Measurements from ENCODE around the gene EMSY. TPM values are rescaled to one million over a fixed set of nuclear protein-coding genes. Genes with fewer than 3 reads are reported as not detected.

The EMSY gene
- total and polyA plus RNA-seq, 3 experiments from 2014 or later: 24.5 to 28.8 (median 28.2) TPM

DNA sequence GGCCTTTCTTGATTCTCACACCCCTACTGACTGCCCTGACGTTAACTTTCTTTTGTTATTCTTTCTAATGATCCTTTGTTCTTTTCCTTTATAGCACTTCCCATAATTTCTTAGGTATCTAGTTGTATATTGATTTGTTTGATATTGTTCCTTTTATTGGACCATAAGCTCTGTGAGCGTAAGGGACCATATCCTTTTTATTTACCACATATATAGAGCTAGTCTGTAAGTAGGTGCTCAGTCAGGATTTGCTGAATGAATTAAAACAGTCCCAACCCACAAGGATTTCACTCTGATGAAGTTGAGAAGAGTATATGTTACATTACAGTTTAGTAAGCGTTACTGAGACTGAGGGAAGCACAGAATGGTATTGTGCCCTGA lies 68.8 kb downstream of the EMSY start:
- Mint-ChIP-seq H3K27ac (peak overlapping the region in 1 of 8 donors; percentile 34), H3K4me1 (peaks cover 0 to 3% (median 0%) of the 10 kb centered on the region in 3 donors), H3K9me3 (no peaks in the 10 kb centered on the region), H3K36me3 (peaks cover 0 to 37% (median 2%) of the 10 kb centered on the region in 3 donors), H3K4me3 (no peak overlapping the region), H3K27me3 (no peaks in the 10 kb centered on the region)
- no peaks in the 10 kb centered on the region for H3K36me3 ChIP-seq (ENCODE audit: insufficient read depth, low read length)
- no peaks in the 10 kb centered on the region for H3K4me1 ChIP-seq (ENCODE audit: insufficient read depth, low read length)
- H3K27me3 ChIP-seq (ENCODE audit: insufficient read depth, low read length, poor library complexity, severe bottlenecking): no peaks in the 10 kb centered on the region
- H3K9me3 ChIP-seq (ENCODE audit: low read length): no peaks in the 10 kb centered on the region
- no peak overlapping the region for H3K4me3 ChIP-seq (ENCODE audit: low read length)
- POLR2A ChIA-PET: no interaction called here
- H3K27ac ChIP-seq (ENCODE audit: low read depth, low read length): no peak overlapping the region
- CTCF ChIA-PET: no interaction called here
- no peak for DNase-seq

- no peaks in the 10 kb centered on the region for H3K36me3 ChIP-seq (ENCODE audit: insufficient read depth, low read length)
- ChIA-PET CTCF (no interaction called here), POLR2A (no interaction called here)
- no peaks in the 10 kb centered on the region for H3K9me3 ChIP-seq (ENCODE audit: low read length)
- H3K27me3 ChIP-seq (ENCODE audit: insufficient read depth, low read length, poor library complexity, severe bottlenecking): no peaks in the 10 kb centered on the region
- H3K4me1 ChIP-seq (ENCODE audit: insufficient read depth, low read length): no peaks in the 10 kb centered on the region
- Mint-ChIP-seq H3K36me3 (peaks cover 0 to 44% (median 4%) of the 10 kb centered on the region in 3 donors), H3K4me1 (peaks cover 0 to 2% (median 0%) of the 10 kb centered on the region in 3 donors), H3K27me3 (no peaks in the 10 kb centered on the region), H3K4me3 (no peak overlapping the region), H3K27ac (no peak overlapping the region), H3K9me3 (no peaks in the 10 kb centered on the region)
- H3K27ac ChIP-seq (ENCODE audit: low read depth, low read length): no peak overlapping the region
- no peak for DNase-seq
- H3K4me3 ChIP-seq (ENCODE audit: low read length): no peak overlapping the region
Observed at GRCh38 chr11:76515494-76515893, 70.7 kb downstream of the EMSY start.

- Mint-ChIP-seq H3K9me3 (no peaks in the 10 kb centered on the region), H3K27ac (no peak overlapping the region), H3K27me3 (no peaks in the 10 kb centered on the region), H3K36me3 (peaks cover 18 to 60% (median 18%) of the 10 kb centered on the region in 3 donors), H3K4me3 (no peak overlapping the region), H3K4me1 (no peaks in the 10 kb centered on the region)
- no peak for DNase-seq
- Histone ChIP-seq H3K4me3 (ENCODE audit: low read length) (no peak overlapping the region), H3K27ac (ENCODE audit: low read depth, low read length) (no peak overlapping the region), H3K9me3 (ENCODE audit: low read length) (no peaks in the 10 kb centered on the region), H3K4me1 (ENCODE audit: insufficient read depth, low read length) (no peaks in the 10 kb centered on the region), H3K36me3 (ENCODE audit: insufficient read depth, low read length) (peaks cover 20% of the 10 kb centered on the region), H3K27me3 (ENCODE audit: insufficient read depth, low read length, poor library complexity, severe bottlenecking) (no peaks in the 10 kb centered on the region)
- ChIA-PET POLR2A (interaction anchor here (0.5 kb wide), 1 partner anchor 34 kb away, joined by 4 read pairs; no protein-coding TSS in a partner anchor), CTCF (no interaction called here)
Observed at GRCh38 chr11:76523147-76523546, 78.3 kb downstream of the EMSY start.

- H3K27ac Mint-ChIP-seq: peak overlapping the region in 1 of 8 donors; percentile 2
- H3K9me3 ChIP-seq (ENCODE audit: low read length): no peaks in the 10 kb centered on the region
- DNase-seq: no peak
- no peaks in the 10 kb centered on the region for H3K27me3 ChIP-seq (ENCODE audit: insufficient read depth, low read length, poor library complexity, severe bottlenecking)
- peaks cover 28% of the 10 kb centered on the region for H3K36me3 ChIP-seq (ENCODE audit: insufficient read depth, low read length)
- H3K36me3 Mint-ChIP-seq: peaks cover 18 to 65% (median 19%) of the 10 kb centered on the region in 3 donors
- ChIA-PET CTCF (no interaction called here), POLR2A (no interaction called here)
- H3K4me3 Mint-ChIP-seq: no peak overlapping the region
- no peaks in the 10 kb centered on the region for H3K27me3 Mint-ChIP-seq
- no peak overlapping the region for H3K27ac ChIP-seq (ENCODE audit: low read depth, low read length)
- H3K4me1 ChIP-seq (ENCODE audit: insufficient read depth, low read length): no peaks in the 10 kb centered on the region
- no peak overlapping the region for H3K4me3 ChIP-seq (ENCODE audit: low read length)
- no peaks in the 10 kb centered on the region for H3K9me3 Mint-ChIP-seq
- H3K4me1 Mint-ChIP-seq: no peaks in the 10 kb centered on the region
Observed at GRCh38 chr11:76523786-76524436, 79.1 kb downstream of the EMSY start.

- Mint-ChIP-seq H3K9me3 (no peaks in the 10 kb centered on the region), H3K36me3 (peaks cover 18 to 67% (median 22%) of the 10 kb centered on the region in 3 donors), H3K4me3 (no peak overlapping the region), H3K27ac (peak overlapping the region in 2 of 8 donors; percentile 2 to 73), H3K4me1 (no peaks in the 10 kb centered on the region), H3K27me3 (no peaks in the 10 kb centered on the region)
- ChIA-PET CTCF (no interaction called here), POLR2A (no interaction called here)
- Histone ChIP-seq H3K27me3 (ENCODE audit: insufficient read depth, low read length, poor library complexity, severe bottlenecking) (no peaks in the 10 kb centered on the region), H3K9me3 (ENCODE audit: low read length) (no peaks in the 10 kb centered on the region), H3K4me3 (ENCODE audit: low read length) (no peak overlapping the region), H3K36me3 (ENCODE audit: insufficient read depth, low read length) (peaks cover 31% of the 10 kb centered on the region), H3K27ac (ENCODE audit: low read depth, low read length) (no peak overlapping the region), H3K4me1 (ENCODE audit: insufficient read depth, low read length) (no peaks in the 10 kb centered on the region)
- DNase-seq: no peak
Observed at GRCh38 chr11:76524461-76524860, 79.6 kb downstream of the EMSY start.

DNA sequence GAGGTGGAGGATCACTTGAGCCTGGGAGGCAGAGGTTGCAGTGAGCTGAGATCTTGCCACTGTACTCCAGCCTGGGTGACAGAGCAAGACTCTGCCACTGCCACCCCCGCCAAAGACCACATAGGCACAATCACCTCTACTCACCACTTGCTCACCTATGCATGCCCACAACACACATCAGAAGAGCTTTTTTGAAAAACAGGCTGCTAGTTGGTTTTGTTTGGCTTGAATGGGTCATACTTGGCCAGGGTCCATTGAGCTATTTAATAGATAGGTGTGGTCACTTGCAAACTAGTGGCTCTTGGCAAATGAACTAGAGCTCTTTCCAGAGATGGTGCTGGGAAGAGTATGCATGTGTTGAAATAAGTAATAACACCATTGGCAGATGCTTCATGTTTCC lies 80.1 kb downstream of the EMSY start:
- CTCF ChIA-PET: no interaction called here
- H3K27ac ChIP-seq (ENCODE audit: low read depth, low read length): no peak overlapping the region
- H3K4me1 Mint-ChIP-seq: no peaks in the 10 kb centered on the region
- H3K9me3 ChIP-seq (ENCODE audit: low read length): no peaks in the 10 kb centered on the region
- H3K4me1 ChIP-seq (ENCODE audit: insufficient read depth, low read length): no peaks in the 10 kb centered on the region
- no peak overlapping the region for H3K4me3 Mint-ChIP-seq
- no peaks in the 10 kb centered on the region for H3K9me3 Mint-ChIP-seq
- H3K27ac Mint-ChIP-seq: no peak overlapping the region
- POLR2A ChIA-PET: no interaction called here
- no peaks in the 10 kb centered on the region for H3K27me3 ChIP-seq (ENCODE audit: insufficient read depth, low read length, poor library complexity, severe bottlenecking)
- peaks cover 31% of the 10 kb centered on the region for H3K36me3 ChIP-seq (ENCODE audit: insufficient read depth, low read length)
- no peak overlapping the region for H3K4me3 ChIP-seq (ENCODE audit: low read length)
- no peaks in the 10 kb centered on the region for H3K27me3 Mint-ChIP-seq
- H3K36me3 Mint-ChIP-seq: peaks cover 18 to 67% (median 24%) of the 10 kb centered on the region in 3 donors
- no peak for DNase-seq

- DNase-seq: no peak
- POLR2A ChIA-PET: no interaction called here
- H3K4me3 Mint-ChIP-seq: no peak overlapping the region
- CTCF ChIA-PET: no interaction called here
- no peak overlapping the region for H3K4me3 ChIP-seq (ENCODE audit: low read length)
- H3K27ac ChIP-seq (ENCODE audit: low read depth, low read length): no peak overlapping the region
- no peaks in the 10 kb centered on the region for H3K9me3 Mint-ChIP-seq
- H3K36me3 ChIP-seq (ENCODE audit: insufficient read depth, low read length): peaks cover 31% of the 10 kb centered on the region
- no peaks in the 10 kb centered on the region for H3K4me1 ChIP-seq (ENCODE audit: insufficient read depth, low read length)
- H3K27me3 Mint-ChIP-seq: no peaks in the 10 kb centered on the region
- H3K27me3 ChIP-seq (ENCODE audit: insufficient read depth, low read length, poor library complexity, severe bottlenecking): no peaks in the 10 kb centered on the region
- H3K9me3 ChIP-seq (ENCODE audit: low read length): no peaks in the 10 kb centered on the region
- H3K36me3 Mint-ChIP-seq: peaks cover 14 to 73% (median 22%) of the 10 kb centered on the region in 3 donors
- no peaks in the 10 kb centered on the region for H3K4me1 Mint-ChIP-seq
- no peak overlapping the region for H3K27ac Mint-ChIP-seq
Observed at GRCh38 chr11:76526878-76527277, 82.1 kb downstream of the EMSY start.

DNA sequence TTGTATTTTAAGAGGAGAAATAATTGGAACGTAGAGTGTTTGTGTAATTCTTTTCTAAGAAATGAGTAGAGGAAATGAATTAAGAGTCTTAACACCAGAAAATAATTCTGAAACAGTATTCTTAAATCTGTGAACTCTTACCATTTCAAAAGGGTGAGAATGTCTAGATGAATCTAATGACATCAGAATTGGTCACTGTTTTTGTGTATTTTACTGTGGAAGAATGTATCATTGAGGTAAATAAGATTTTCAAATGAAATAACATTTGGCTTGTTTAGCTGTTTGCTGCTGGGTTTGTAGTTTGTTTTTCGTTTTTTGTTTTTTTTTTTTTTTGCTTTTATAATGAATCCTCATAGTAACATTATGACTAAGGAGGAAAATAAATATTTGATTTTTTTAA lies 97.6 kb downstream of the EMSY start:
- Histone ChIP-seq H3K9me3 (ENCODE audit: low read length) (no peaks in the 10 kb centered on the region), H3K27me3 (ENCODE audit: insufficient read depth, low read length, poor library complexity, severe bottlenecking) (no peaks in the 10 kb centered on the region), H3K4me3 (ENCODE audit: low read length) (no peak overlapping the region), H3K36me3 (ENCODE audit: insufficient read depth, low read length) (peaks cover 32% of the 10 kb centered on the region), H3K27ac (ENCODE audit: low read depth, low read length) (no peak overlapping the region), H3K4me1 (ENCODE audit: insufficient read depth, low read length) (no peaks in the 10 kb centered on the region)
- peaks cover 6 to 11% (median 10%) of the 10 kb centered on the region in 3 donors for H3K4me1 Mint-ChIP-seq
- no peaks in the 10 kb centered on the region for H3K27me3 Mint-ChIP-seq
- H3K9me3 Mint-ChIP-seq: no peaks in the 10 kb centered on the region
- peak overlapping the region in 1 of 8 donors; percentile 38 for H3K27ac Mint-ChIP-seq
- peaks cover 13 to 89% (median 34%) of the 10 kb centered on the region in 3 donors for H3K36me3 Mint-ChIP-seq
- CTCF ChIA-PET: no interaction called here
- no peak overlapping the region for H3K4me3 Mint-ChIP-seq
- POLR2A ChIA-PET: no interaction called here
- DNase-seq: no peak

Measured in CD8-positive, alpha-beta memory T cell (primary cell).